ENCODE data around the gene TGM1. TPM values are rescaled to one million over a fixed set of nuclear protein-coding genes. Genes with fewer than 3 reads are reported as not detected.

Gene TGM1
- total RNA-seq (1.2 TPM), polyA plus RNA-seq (0.65 TPM)

GRCh38 chr14:24262821-24263733 lies at the start of gene TGM1:
Gene TGM1 (minus strand): TSS chr14:24263177. CDS start chr14:24262352, 825 bp downstream.
- Histone ChIP-seq H3K27ac (ENCODE audit: low read depth) (no peak within 1 kb of the TSS), H3K4me1 (ENCODE audit: insufficient read depth) (no peaks in the 10 kb centered on the region), H3K4me3 (ENCODE audit: low read depth, low read length) (no peak within 1 kb of the TSS), H3K36me3 (ENCODE audit: insufficient read depth) (no peaks in the 10 kb centered on the region)
- 82% methylated on average over 14 of the region's 14 CpGs for WGBS
- no peak for DNase-seq (ENCODE audit: extremely low spot score)

- WGBS: 94% methylated on average over 1 of the region's 1 CpG
- no peak for DNase-seq (ENCODE audit: extremely low spot score)
- H3K4me3 ChIP-seq (ENCODE audit: low read depth, low read length): no peak overlapping the region
- H3K36me3 ChIP-seq (ENCODE audit: insufficient read depth): no peaks in the 10 kb centered on the region
- no peaks in the 10 kb centered on the region for H3K4me1 ChIP-seq (ENCODE audit: insufficient read depth)
- no peak overlapping the region for H3K27ac ChIP-seq (ENCODE audit: low read depth)
Observed at GRCh38 chr14:24311837-24312615, 49.0 kb upstream of the TGM1 start.

- DNase-seq (ENCODE audit: extremely low spot score): no peak
- peak within 1 kb of the TSS; percentile 51 for H3K4me3 ChIP-seq (ENCODE audit: low read depth, low read length)
- no peaks in the 10 kb centered on the region for H3K36me3 ChIP-seq (ENCODE audit: insufficient read depth)
- H3K4me1 ChIP-seq (ENCODE audit: insufficient read depth): no peaks in the 10 kb centered on the region
- H3K27ac ChIP-seq (ENCODE audit: low read depth): peak within 1 kb of the TSS; percentile 66
- 9% methylated on average over 99 of the region's 99 CpGs for WGBS
Observed at GRCh38 chr14:24310646-24311604, 47.9 kb upstream of the TGM1 start, which contains the start of gene LTB4R. Gene LTB4R (plus strand): TSS chr14:24311502. CDS start chr14:24315652, 4,150 bp downstream.

GRCh38 chr14:24310265-24310645 lies 47.3 kb upstream of the TGM1 start:
- Histone ChIP-seq H3K4me1 (ENCODE audit: insufficient read depth) (no peaks in the 10 kb centered on the region), H3K4me3 (ENCODE audit: low read depth, low read length) (peak overlapping the region; percentile 51), H3K27ac (ENCODE audit: low read depth) (no peak overlapping the region), H3K36me3 (ENCODE audit: insufficient read depth) (no peaks in the 10 kb centered on the region)
- DNase-seq (ENCODE audit: extremely low spot score): no peak
- 36% methylated on average over 5 of the region's 5 CpGs for WGBS

- Histone ChIP-seq H3K27ac (ENCODE audit: low read depth) (peak within 1 kb of the TSS; percentile 66), H3K36me3 (ENCODE audit: insufficient read depth) (no peaks in the 10 kb centered on the region), H3K4me3 (ENCODE audit: low read depth, low read length) (peak within 1 kb of the TSS; percentile 51), H3K4me1 (ENCODE audit: insufficient read depth) (no peaks in the 10 kb centered on the region)
- DNase-seq (ENCODE audit: extremely low spot score): no peak
- 64% methylated on average over 5 of the region's 5 CpGs for WGBS
Observed at GRCh38 chr14:24309538-24310264, 46.7 kb upstream of the TGM1 start, which contains the start of gene LTB4R2. Gene LTB4R2 (plus strand): TSS chr14:24310140. CDS start chr14:24310665, 525 bp downstream.

GRCh38 chr14:24308342-24309124 lies 45.6 kb upstream of the TGM1 start:
- no peak overlapping the region for H3K27ac ChIP-seq (ENCODE audit: low read depth)
- no peak for DNase-seq (ENCODE audit: extremely low spot score)
- H3K36me3 ChIP-seq (ENCODE audit: insufficient read depth): peaks cover 2% of the 10 kb centered on the region
- H3K4me1 ChIP-seq (ENCODE audit: insufficient read depth): no peaks in the 10 kb centered on the region
- WGBS: 91% methylated on average over 7 of the region's 7 CpGs
- H3K4me3 ChIP-seq (ENCODE audit: low read depth, low read length): no peak overlapping the region

- Histone ChIP-seq H3K36me3 (ENCODE audit: insufficient read depth) (peaks cover 2% of the 10 kb centered on the region), H3K27ac (ENCODE audit: low read depth) (no peak within 1 kb of the TSS), H3K4me1 (ENCODE audit: insufficient read depth) (no peaks in the 10 kb centered on the region), H3K4me3 (ENCODE audit: low read depth, low read length) (no peak within 1 kb of the TSS)
- WGBS: 62% methylated on average over 6 of the region's 6 CpGs
- DNase-seq (ENCODE audit: extremely low spot score): no peak
Observed at GRCh38 chr14:24307575-24308341, 44.8 kb upstream of the TGM1 start, which contains the start of gene CIDEB. Gene CIDEB (minus strand): TSS chr14:24307977. CDS start chr14:24307858, 119 bp downstream.

- H3K4me1 ChIP-seq (ENCODE audit: insufficient read depth): no peaks in the 10 kb centered on the region
- 81% methylated on average over 11 of the region's 11 CpGs for WGBS
- DNase-seq (ENCODE audit: extremely low spot score): no peak
- H3K27ac ChIP-seq (ENCODE audit: low read depth): no peak overlapping the region
- H3K36me3 ChIP-seq (ENCODE audit: insufficient read depth): peaks cover 2% of the 10 kb centered on the region
- no peak overlapping the region for H3K4me3 ChIP-seq (ENCODE audit: low read depth, low read length)
Observed at GRCh38 chr14:24307156-24307574, 44.2 kb upstream of the TGM1 start.

- no peak overlapping the region for H3K27ac ChIP-seq (ENCODE audit: low read depth)
- no peak overlapping the region for H3K4me3 ChIP-seq (ENCODE audit: low read depth, low read length)
- no peak for DNase-seq (ENCODE audit: extremely low spot score)
- no peaks in the 10 kb centered on the region for H3K4me1 ChIP-seq (ENCODE audit: insufficient read depth)
- peaks cover 2% of the 10 kb centered on the region for H3K36me3 ChIP-seq (ENCODE audit: insufficient read depth)
- 97% methylated on average over 11 of the region's 11 CpGs for WGBS
Observed at GRCh38 chr14:24304019-24304387, 41.0 kb upstream of the TGM1 start.

GRCh38 chr14:24300326-24300980 lies 37.5 kb upstream of the TGM1 start:
- DNase-seq (ENCODE audit: extremely low spot score): no peak
- H3K36me3 ChIP-seq (ENCODE audit: insufficient read depth): peaks cover 2% of the 10 kb centered on the region

More at GRCh38 chr14:24300326-24300980, 37.5 kb upstream of the TGM1 start:
- Histone ChIP-seq H3K27ac (ENCODE audit: low read depth) (no peak overlapping the region), H3K4me3 (ENCODE audit: low read depth, low read length) (peak overlapping the region; percentile 96), H3K4me1 (ENCODE audit: insufficient read depth) (no peaks in the 10 kb centered on the region)
- 32% methylated on average over 16 of the region's 16 CpGs for WGBS

Data from urinary bladder (tissue), 4 donors.